ENCODE data around the gene MITF. TPM values are rescaled to one million over a fixed set of nuclear protein-coding genes. Genes with fewer than 3 reads are reported as not detected.

The MITF gene
- total RNA-seq, 1 experiment from 2014 or later, result 4.0 TPM

- peak; percentile 76 for DNase-seq (ENCODE audit: low read depth)
Measured at GRCh38 chr3:69838217-69838616, 99.0 kb downstream of the MITF start.

DNA sequence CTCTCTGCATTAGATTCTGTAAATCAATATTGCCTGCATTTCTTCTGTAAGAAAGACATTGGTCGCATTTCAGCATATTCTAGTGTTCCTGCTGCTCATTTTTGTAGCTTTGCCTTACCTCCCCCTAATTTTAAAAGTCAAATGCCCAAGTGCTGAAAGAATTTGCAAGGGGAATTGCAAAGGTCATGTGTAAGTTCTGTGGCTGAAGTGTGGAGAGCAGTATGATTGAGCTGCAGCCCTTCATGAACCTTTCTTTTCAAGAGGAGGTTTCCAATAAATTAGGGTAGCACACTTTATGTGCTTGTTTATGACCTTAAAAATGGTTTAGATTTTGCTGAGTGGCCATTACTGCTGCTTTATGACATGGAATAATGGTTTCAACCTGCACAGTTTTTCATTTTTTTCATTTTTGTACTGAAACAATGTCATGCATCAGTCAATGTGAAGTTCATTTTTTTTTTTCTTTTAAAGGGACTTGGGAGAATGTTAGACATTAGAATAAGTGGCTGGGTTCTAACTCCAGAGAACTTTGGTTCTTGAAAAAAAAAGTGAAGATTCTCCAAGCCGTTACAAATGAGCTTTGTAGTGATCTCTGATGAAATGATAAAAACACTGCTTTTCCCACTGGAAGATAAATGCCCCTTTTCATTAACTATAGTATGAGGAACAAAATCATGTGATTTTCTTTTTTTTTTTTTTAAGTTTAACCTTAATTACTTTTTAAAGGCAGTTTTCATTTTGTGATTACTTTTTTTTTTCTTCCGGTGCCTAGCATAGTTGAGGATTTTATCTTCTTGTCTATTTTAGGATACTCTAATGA lies 99.6 kb downstream of the MITF start:
- DNase-seq (ENCODE audit: low read depth), result no peak

DNA sequence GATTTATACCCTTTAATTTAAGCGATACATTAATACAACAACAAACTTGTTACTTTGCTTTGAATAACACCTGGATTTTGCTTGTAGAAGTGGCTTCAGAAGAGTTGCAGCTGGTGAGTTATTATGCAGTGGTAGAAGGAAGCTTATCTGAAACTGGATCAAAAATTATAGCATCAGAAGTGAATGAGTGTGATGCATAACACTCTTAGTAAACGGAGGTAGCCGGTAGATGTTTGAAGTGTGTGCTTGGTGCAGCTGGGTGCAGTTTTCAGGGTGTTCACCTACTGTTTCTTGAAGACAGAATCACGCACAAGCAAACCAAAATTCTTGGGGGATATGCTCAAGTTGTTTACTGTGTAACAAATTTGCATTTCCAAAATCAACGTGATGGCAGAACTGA lies 103.1 kb downstream of the MITF start:
- DNase-seq (ENCODE audit: low read depth), result no peak

DNA sequence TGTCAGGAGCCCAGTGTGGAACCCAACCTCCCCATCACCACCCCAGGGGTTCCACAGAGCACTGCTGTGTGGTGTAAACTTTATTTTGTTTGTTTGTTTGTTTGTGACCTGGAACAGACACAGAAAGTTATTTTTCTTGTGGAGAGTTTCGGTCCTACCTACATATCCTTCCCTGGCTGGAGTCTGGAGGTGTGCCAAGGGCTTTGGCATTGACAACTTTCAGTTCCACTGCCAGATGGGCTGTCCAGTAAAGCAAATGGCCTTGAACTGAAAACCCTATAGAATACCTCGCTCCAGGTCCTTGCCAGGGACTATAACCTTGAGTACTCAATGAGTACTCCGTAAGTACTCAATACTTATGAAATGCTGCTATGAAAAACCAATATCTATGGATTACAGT lies 103.5 kb downstream of the MITF start:
- DNase-seq (ENCODE audit: low read depth), result no peak

DNA sequence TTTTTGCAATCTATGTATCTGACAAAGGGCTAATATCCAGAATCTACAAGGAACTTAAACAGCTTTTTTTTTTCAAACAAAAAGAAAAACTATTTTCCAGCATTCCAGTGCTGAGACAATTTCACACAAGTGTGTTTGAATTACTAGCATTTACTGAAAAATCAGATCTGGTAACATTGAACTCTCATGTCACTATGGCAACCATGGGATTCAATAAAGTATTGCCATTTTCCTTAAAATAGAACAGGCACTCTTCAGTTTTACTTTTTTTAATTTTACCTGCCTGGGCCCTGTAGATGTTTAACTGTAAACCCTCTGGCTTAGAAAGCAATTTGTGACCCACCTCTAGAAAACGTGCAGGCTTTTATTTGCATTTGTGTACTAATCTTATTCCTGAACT lies 105.4 kb downstream of the MITF start:
- DNase-seq (ENCODE audit: low read depth), result no peak

DNA sequence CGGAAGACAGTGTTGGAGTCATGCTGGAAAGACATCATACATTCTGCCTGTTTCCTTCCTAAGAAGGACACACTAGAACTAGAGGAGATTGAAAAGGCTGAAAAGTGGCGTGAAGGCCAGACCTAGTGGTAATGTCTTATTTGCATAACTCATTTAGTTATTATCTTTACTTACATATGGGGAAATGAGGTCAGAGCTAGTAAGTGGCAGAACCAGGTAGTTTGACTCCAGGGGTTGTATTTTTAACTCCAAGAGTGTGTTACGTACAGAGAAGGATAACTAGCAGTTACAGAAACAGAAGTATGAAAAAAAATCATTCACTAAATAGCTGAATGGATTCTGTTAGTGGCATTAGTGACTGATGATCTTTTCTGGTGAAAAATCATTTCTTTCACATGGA lies 108.0 kb downstream of the MITF start:
- no peak for DNase-seq (ENCODE audit: low read depth)

DNA sequence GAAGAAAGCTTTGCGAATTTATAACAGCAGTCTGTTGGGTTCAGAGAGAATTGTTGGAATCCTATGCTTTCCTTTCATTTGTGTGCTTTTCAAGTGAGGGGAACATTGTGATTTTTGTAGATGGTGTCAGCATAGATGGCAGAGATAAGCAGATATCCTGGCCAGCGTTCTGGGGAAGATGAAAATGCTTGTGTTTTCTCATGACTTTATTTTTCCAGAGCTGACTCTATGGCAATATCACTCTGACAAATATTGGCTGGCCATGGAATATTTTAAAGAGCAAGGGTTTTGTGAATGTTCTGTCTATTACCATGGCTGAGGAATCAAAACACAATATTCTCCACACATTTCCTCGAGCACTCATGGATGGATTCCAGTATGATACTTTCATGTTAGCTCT lies 108.8 kb downstream of the MITF start:
- peak; percentile 7 for DNase-seq (ENCODE audit: low read depth)

DNA sequence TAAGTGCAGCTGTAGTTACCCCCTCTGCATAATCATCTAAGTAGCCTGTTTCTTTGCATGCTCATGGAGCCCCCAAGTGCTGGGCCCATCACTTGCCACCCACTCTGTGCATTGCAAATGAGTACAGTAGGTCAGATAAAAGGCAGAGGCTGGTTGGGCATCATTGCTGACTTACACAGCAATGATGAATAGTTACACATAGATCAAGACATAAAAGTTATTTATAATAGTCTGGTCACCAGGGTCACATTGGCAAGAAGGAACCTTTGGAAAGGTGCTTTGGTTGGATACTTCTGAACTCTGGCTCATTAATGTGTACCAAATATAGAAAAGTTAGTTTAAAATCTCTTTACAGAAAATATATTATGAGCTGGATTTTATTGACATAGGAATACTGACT lies 111.6 kb downstream of the MITF start:
- DNase-seq (ENCODE audit: low read depth), result no peak

- no peak for DNase-seq (ENCODE audit: low read depth)
Measured at GRCh38 chr3:69853027-69853426, 113.8 kb downstream of the MITF start.

GRCh38 chr3:69855436-69856162 lies 116.3 kb downstream of the MITF start:
- peak; percentile 43 for DNase-seq (ENCODE audit: low read depth)

DNA sequence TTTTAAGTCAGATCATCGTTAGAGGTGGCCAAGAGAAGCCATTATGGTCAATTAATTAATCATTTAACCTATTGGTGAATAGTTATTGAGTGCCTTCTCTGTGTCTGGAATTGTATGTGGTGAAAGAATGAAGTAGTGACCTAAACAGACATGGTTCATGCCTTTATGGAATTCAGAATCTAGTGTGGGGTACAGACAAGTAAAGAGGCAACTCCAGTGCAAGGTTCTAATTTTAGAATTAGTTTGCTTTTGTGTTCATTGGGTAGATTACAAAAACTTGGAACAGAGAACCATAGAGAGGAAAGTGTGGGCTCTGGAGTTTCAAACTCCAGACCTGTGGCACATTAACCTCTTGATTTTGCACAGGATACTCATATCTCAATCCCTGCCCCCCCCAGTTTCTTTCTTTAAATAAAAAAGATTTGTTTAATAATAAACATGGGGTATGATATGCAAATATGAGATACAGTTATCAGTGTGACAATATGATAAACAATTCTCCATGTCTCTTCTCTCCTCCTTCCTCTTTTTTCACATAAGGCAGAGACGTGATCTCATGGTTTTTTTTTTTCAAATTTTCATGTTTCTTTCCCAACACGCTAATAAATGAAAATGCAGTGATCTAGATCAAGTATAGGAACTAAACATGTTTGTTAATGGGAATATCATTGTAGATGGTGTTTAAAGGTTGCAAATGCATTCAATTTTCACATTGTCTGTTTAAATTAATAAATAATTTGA lies 117.9 kb downstream of the MITF start:
- DNase-seq (ENCODE audit: low read depth), result no peak

- DNase-seq (ENCODE audit: low read depth), result no peak
Measured at GRCh38 chr3:69861556-69861955, 122.3 kb downstream of the MITF start.

GRCh38 chr3:69864141-69864540 lies 124.9 kb downstream of the MITF start:
- DNase-seq (ENCODE audit: low read depth), result no peak

DNA sequence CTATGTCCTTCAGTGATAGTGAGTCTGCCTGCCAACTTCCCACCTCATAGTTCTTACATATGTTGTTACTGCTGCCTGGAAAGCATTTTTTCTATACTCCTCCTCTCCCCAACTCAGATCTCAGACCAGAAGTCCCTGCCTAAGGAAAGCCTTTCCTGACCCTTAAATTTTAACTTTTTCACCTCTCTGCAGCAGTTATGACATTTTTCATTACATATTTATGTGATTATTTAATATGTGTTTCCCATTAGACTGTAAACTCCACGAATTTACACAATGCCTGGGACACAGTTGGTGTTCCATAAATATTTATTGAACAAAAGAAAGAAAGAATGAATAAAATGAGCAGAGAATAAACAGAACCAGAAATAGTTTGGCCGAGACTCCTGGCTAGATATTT lies 125.5 kb downstream of the MITF start:
- no peak for DNase-seq (ENCODE audit: low read depth)

DNA sequence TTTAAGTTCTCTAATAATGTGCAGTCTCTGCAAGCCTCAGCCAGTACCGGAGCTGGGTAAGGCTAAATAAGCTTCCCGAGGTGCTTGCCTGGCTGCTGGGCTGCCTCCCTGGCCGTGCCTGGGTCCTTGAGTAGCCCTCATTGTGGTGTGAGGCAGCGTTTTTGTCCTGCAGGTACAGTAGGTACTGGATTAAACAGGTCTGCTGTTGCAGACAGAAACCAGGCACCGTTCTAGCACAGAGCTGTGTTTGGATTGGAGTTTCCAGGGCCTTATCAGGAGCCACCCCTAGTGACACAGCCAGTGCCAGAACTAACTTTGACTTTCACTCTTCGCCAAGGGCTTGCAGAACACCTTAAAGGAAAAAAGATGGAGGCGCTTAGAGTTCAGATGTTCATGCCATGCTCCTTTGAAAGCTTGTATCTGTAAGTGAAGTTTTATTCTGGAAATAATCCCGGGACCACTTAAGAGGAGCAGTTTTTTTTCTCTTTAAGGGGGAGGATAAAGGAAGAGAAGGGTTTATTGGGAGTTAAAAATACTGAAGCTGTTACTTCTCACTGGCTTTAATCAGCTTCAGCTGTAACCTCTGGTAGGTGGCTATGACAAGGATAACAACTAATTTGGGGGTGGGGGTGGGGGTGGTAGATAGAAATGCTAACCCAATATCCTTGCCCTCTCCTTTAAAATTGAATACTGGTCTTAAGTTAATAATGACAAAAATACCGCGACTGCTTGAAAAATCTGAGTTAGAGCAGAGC lies 126.8 kb downstream of the MITF start:
- no peak for DNase-seq (ENCODE audit: low read depth)

DNA sequence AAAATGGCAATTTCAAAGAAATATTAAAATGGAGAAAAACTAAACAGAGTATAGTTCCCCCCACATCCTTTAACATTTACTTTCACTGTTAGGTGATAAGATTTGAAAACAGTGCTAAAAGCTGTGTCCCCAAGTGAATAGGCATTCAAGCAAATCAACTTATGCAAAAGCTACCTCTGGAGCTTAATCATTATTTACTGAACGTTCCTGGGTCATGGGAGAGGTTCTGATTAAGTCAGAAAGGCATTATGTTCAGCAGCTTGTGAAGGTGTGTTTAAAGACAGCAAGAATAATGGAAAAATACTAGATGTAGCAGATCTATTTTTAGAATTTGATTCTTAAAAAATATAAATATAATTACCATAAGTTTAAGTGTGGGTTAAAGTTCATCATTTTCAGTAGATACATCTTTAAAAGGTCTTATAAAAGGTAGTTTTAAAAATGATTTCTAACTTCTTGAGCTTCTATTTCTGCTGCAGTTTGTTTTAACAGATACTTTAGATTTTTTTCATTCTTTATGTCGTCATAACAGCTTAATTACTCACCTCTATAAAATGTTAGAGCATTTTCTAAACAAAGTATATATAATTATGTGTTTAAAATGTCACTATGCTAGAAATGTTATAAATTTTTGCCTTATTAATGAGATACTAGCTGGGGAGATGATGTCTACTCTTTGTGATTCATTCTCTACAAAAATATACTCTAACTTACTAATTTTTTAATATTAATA lies 127.9 kb downstream of the MITF start:
- no peak for DNase-seq (ENCODE audit: low read depth)

- DNase-seq (ENCODE audit: low read depth), result no peak
Measured at GRCh38 chr3:69867941-69868505, 128.8 kb downstream of the MITF start.

DNA sequence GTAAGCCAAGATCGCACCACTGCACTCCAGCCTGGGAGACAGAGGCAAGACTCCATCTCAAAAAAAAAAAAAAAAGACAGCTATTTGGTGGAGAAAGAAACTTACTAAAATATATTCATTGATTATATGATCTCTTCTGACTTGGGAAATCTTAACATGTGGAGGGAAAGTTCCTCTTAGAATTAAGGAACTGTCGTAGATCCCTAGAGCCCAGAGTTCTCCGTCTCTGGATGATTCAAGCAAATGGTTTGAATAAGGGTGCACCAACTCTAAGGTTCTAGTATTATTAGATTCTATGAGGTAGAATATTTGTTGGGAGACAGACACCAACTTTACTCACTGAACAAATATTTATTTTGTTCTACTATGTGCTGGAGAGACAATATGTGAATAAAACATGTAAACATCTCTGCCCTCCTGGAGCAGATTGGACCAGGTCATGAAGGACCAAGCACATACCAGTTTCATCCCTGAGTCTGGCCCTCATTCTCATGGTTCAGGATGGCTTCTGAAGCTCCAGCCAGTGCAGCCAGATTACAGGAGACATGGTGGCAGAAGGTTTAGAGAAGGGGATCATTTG lies 129.7 kb downstream of the MITF start:
- no peak for DNase-seq (ENCODE audit: low read depth)

DNA sequence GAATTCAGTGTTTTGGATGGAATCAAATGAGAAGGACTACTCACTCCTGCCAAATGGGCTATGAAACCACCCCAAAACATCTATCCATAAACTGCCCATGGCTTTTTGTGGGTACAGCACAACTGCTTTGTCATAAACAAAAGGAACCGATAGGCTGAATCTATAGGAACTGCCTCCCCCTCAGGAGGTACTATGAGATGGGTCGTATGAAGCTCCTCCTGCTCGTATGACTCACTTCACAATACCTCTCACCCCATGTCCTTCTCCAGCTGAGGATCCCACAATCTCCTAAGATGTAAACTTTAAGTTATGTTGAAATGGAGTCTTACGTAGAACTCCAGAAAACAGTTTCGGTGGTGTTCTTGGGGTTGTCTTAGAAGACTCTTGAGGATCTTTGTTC lies 130.4 kb downstream of the MITF start:
- DNase-seq (ENCODE audit: low read depth), result peak; percentile 8

GRCh38 chr3:69871251-69871650 lies 132.0 kb downstream of the MITF start:
- no peak for DNase-seq (ENCODE audit: low read depth)

All from RPMI7951 (cell line).